Measurements from ENCODE around the gene ZNF625.

- TF ChIP-seq, protein P1, sequence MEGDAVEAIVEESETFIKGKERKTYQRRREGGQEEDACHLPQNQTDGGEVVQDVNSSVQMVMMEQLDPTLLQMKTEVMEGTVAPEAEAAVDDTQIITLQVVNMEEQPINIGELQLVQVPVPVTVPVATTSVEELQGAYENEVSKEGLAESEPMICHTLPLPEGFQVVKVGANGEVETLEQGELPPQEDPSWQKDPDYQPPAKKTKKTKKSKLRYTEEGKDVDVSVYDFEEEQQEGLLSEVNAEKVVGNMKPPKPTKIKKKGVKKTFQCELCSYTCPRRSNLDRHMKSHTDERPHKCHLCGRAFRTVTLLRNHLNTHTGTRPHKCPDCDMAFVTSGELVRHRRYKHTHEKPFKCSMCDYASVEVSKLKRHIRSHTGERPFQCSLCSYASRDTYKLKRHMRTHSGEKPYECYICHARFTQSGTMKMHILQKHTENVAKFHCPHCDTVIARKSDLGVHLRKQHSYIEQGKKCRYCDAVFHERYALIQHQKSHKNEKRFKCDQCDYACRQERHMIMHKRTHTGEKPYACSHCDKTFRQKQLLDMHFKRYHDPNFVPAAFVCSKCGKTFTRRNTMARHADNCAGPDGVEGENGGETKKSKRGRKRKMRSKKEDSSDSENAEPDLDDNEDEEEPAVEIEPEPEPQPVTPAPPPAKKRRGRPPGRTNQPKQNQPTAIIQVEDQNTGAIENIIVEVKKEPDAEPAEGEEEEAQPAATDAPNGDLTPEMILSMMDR (IDR thresholded peaks at IDR 0.05), result no peak
- no peak for TF ChIP-seq EP300 (IDR thresholded peaks at IDR 0.05)
- no peak for TF ChIP-seq POLR2AphosphoS5 (IDR thresholded peaks at IDR 0.05)
- no peak for TF ChIP-seq POLR2A (IDR thresholded peaks at IDR 0.05; ENCODE audit: low read depth)
These were observed 43.8 kb downstream of the ZNF625 start for GRCh38 chr19:12112701-12113100.
